ENCODE results near the gene SRSF1. TPM values are rescaled to one million over a fixed set of nuclear protein-coding genes. Genes with fewer than 3 reads are reported as not detected.
"Not testable (repeated sequence)": the region's sequence is repeated elsewhere in the genome, so short reads cannot be mapped to it uniquely, and the experiment has no call there.

SRSF1 gene, protein sequence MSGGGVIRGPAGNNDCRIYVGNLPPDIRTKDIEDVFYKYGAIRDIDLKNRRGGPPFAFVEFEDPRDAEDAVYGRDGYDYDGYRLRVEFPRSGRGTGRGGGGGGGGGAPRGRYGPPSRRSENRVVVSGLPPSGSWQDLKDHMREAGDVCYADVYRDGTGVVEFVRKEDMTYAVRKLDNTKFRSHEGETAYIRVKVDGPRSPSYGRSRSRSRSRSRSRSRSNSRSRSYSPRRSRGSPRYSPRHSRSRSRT
- 100 to 1,000 TPM; 337 to 438 (median 379) TPM for polyA plus RNA-seq (ENCODE audit: insufficient read length in 3 of 3)
- long read RNA-seq, donor 1, transcript SRSF1-201 (4 exons, 1,513 nt): major isoform, 47 of 62 reads
- long read RNA-seq, donor 1, partial matches to known transcripts: 0 of 62 reads
- long read RNA-seq, donor 1, other reads (novel, unspliced or antisense): 7 of 62 reads
- long read RNA-seq, donor 2, transcript SRSF1-202 (2 exons, 689 nt): minor isoform, 8 of 58 reads
- long read RNA-seq, donor 2, transcript SRSF1-201 (4 exons, 1,513 nt): major isoform, 37 of 58 reads
- long read RNA-seq, donor 2, partial matches to known transcripts: 5 of 58 reads
- long read RNA-seq, donor 2, other reads (novel, unspliced or antisense): 0 of 58 reads
- long read RNA-seq, donor 3, transcript SRSF1-204 (4 exons, 1,720 nt): minor isoform, 19 of 118 reads
- long read RNA-seq, donor 3, transcript SRSF1-201 (4 exons, 1,513 nt): major isoform, 87 of 118 reads
- long read RNA-seq, donor 3, transcript SRSF1-205 (3 exons, 3,117 nt): minor isoform, 6 of 118 reads
- long read RNA-seq, donor 3, transcript SRSF1-202 (2 exons, 689 nt): minor isoform, 5 of 118 reads
- long read RNA-seq, donor 3, partial matches to known transcripts: 0 of 118 reads
- long read RNA-seq, donor 3, other reads (novel, unspliced or antisense): 0 of 118 reads
- long read RNA-seq, donor 4, transcript SRSF1-204 (4 exons, 1,720 nt): minor isoform, 14 of 94 reads
- long read RNA-seq, donor 4, transcript SRSF1-201 (4 exons, 1,513 nt): major isoform, 57 of 94 reads
- long read RNA-seq, donor 4, transcript SRSF1-205 (3 exons, 3,117 nt): minor isoform, 10 of 94 reads
- long read RNA-seq, donor 4, transcript SRSF1-202 (2 exons, 689 nt): minor isoform, 7 of 94 reads
- long read RNA-seq, donor 4, partial matches to known transcripts: 0 of 94 reads
- long read RNA-seq, donor 4, other reads (novel, unspliced or antisense): 6 of 94 reads
- long read RNA-seq, donor 5: 0 reads
- long read RNA-seq, donor 6, transcript SRSF1-205 (3 exons, 3,117 nt): minor isoform, 14 of 108 reads
- long read RNA-seq, donor 6, transcript SRSF1-201 (4 exons, 1,513 nt): major isoform, 67 of 108 reads
- long read RNA-seq, donor 6, transcript SRSF1-202 (2 exons, 689 nt): minor isoform, 5 of 108 reads
- long read RNA-seq, donor 6, transcript SRSF1-204 (4 exons, 1,720 nt): minor isoform, 9 of 108 reads
- long read RNA-seq, donor 6, partial matches to known transcripts: 7 of 108 reads
- long read RNA-seq, donor 6, other reads (novel, unspliced or antisense): 6 of 108 reads
- long read RNA-seq, donor 7, transcript SRSF1-202 (2 exons, 689 nt): minor isoform, 9 of 114 reads
- long read RNA-seq, donor 7, transcript SRSF1-201 (4 exons, 1,513 nt): major isoform, 67 of 114 reads
- long read RNA-seq, donor 7, transcript SRSF1-205 (3 exons, 3,117 nt): minor isoform, 15 of 114 reads
- long read RNA-seq, donor 7, transcript SRSF1-204 (4 exons, 1,720 nt): minor isoform, 11 of 114 reads
- long read RNA-seq, donor 7, partial matches to known transcripts: 6 of 114 reads
- long read RNA-seq, donor 7, other reads (novel, unspliced or antisense): 6 of 114 reads
- long read RNA-seq, donor 8: 0 reads
- long read RNA-seq, donor 9, transcript SRSF1-204 (4 exons, 1,720 nt): minor isoform, 15 of 80 reads
- long read RNA-seq, donor 9, transcript SRSF1-205 (3 exons, 3,117 nt): minor isoform, 8 of 80 reads
- long read RNA-seq, donor 9, transcript SRSF1-202 (2 exons, 689 nt): minor isoform, 7 of 80 reads
- long read RNA-seq, donor 9, transcript SRSF1-201 (4 exons, 1,513 nt): major isoform, 44 of 80 reads
- long read RNA-seq, donor 9, partial matches to known transcripts: 6 of 80 reads
- long read RNA-seq, donor 9, other reads (novel, unspliced or antisense): 0 of 80 reads
- long read RNA-seq, donor 10, transcript SRSF1-202 (2 exons, 689 nt): minor isoform, 6 of 91 reads
- long read RNA-seq, donor 10, transcript SRSF1-201 (4 exons, 1,513 nt): major isoform, 53 of 91 reads
- long read RNA-seq, donor 10, transcript SRSF1-205 (3 exons, 3,117 nt): minor isoform, 10 of 91 reads
- long read RNA-seq, donor 10, transcript SRSF1-204 (4 exons, 1,720 nt): minor isoform, 13 of 91 reads
- long read RNA-seq, donor 10, partial matches to known transcripts: 9 of 91 reads
- long read RNA-seq, donor 10, other reads (novel, unspliced or antisense): 0 of 91 reads
- long read RNA-seq, donor 11, transcript SRSF1-201 (4 exons, 1,513 nt): major isoform, 39 of 53 reads
- long read RNA-seq, donor 11, transcript SRSF1-205 (3 exons, 3,117 nt): minor isoform, 8 of 53 reads
- long read RNA-seq, donor 11, partial matches to known transcripts: 0 of 53 reads
- long read RNA-seq, donor 11, other reads (novel, unspliced or antisense): 0 of 53 reads
- long read RNA-seq, donor 12, transcript SRSF1-201 (4 exons, 1,513 nt): major isoform, 18 of 37 reads
- long read RNA-seq, donor 12, transcript SRSF1-204 (4 exons, 1,720 nt): minor isoform, 7 of 37 reads
- long read RNA-seq, donor 12, partial matches to known transcripts: 6 of 37 reads
- long read RNA-seq, donor 12, other reads (novel, unspliced or antisense): 0 of 37 reads
- long read RNA-seq, donor 13: 0 reads
- long read RNA-seq, donor 14, transcript SRSF1-202 (2 exons, 689 nt): minor isoform, 5 of 84 reads
- long read RNA-seq, donor 14, transcript SRSF1-204 (4 exons, 1,720 nt): minor isoform, 8 of 84 reads
- long read RNA-seq, donor 14, transcript SRSF1-205 (3 exons, 3,117 nt): minor isoform, 11 of 84 reads
- long read RNA-seq, donor 14, transcript SRSF1-201 (4 exons, 1,513 nt): major isoform, 60 of 84 reads
- long read RNA-seq, donor 14, partial matches to known transcripts: 0 of 84 reads
- long read RNA-seq, donor 14, other reads (novel, unspliced or antisense): 0 of 84 reads
- long read RNA-seq, donor 15, transcript SRSF1-204 (4 exons, 1,720 nt): minor isoform, 6 of 42 reads
- long read RNA-seq, donor 15, transcript SRSF1-201 (4 exons, 1,513 nt): major isoform, 33 of 42 reads
- long read RNA-seq, donor 15, partial matches to known transcripts: 0 of 42 reads
- long read RNA-seq, donor 15, other reads (novel, unspliced or antisense): 0 of 42 reads
- long read RNA-seq, donor 16, transcript SRSF1-201 (4 exons, 1,513 nt): major isoform, 152 of 218 reads
- long read RNA-seq, donor 16, transcript SRSF1-204 (4 exons, 1,720 nt): minor isoform, 30 of 218 reads
- long read RNA-seq, donor 16, transcript SRSF1-202 (2 exons, 689 nt): minor isoform, 6 of 218 reads
- long read RNA-seq, donor 16, transcript SRSF1-205 (3 exons, 3,117 nt): minor isoform, 24 of 218 reads
- long read RNA-seq, donor 16, partial matches to known transcripts: 0 of 218 reads
- long read RNA-seq, donor 16, other reads (novel, unspliced or antisense): 6 of 218 reads

- peak; percentile 95 to 99 (median 97) for DNase-seq (ENCODE audit: extremely low read depth in 1 of 11, low read depth in 9 of 11, low spot score in 4 of 11)
Measured at GRCh38 chr17:58006924-58007780, at the start of gene SRSF1. SRSF1 (minus strand) TSS chr17:58007246; CDS start chr17:58007137, 109 bp downstream.

DNA sequence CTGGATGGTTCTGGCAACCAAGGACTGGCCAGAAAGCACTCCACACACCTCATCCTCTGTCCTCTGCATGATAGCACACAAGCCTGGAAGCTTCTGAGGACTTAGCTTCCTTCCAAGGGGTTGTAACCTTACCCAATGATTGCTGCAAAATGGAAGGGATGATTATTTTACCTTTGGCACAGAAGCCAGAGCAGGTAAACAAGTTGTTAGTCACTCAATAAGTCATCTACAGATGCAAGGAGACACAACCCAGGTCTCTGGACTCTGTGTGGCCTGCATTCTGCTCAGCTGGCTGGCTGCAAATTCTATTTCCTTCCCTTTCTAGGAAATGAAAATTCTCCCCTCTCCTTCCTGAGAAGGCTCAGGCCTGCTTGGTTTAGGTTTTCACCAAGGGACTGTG lies 49.4 kb upstream of the SRSF1 start:
- DNase-seq (ENCODE audit: extremely low read depth in 1 of 11, low read depth in 9 of 11, low spot score in 4 of 11): no peak

DNA sequence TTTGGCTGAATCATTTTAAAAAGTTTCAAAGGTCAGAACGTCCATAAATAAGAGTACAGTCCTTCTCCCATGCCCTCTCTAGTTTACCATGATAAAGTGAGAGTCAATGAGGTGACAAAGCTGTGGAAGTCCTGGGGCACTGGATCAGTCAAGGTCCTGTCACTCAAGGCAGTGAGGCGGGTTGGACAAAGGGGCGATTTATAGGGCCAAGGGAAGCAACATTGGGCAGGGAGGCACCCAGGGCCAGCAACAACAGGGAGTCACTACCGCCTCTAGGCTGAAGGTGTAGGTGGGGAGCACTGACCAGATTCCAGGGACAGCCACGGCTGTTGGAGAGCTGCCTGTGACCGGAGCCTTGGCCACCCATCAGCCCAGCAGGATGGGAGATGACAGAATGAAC lies 47.6 kb upstream of the SRSF1 start:
- no peak for DNase-seq (ENCODE audit: extremely low read depth in 1 of 11, low read depth in 9 of 11, low spot score in 4 of 11)

DNA sequence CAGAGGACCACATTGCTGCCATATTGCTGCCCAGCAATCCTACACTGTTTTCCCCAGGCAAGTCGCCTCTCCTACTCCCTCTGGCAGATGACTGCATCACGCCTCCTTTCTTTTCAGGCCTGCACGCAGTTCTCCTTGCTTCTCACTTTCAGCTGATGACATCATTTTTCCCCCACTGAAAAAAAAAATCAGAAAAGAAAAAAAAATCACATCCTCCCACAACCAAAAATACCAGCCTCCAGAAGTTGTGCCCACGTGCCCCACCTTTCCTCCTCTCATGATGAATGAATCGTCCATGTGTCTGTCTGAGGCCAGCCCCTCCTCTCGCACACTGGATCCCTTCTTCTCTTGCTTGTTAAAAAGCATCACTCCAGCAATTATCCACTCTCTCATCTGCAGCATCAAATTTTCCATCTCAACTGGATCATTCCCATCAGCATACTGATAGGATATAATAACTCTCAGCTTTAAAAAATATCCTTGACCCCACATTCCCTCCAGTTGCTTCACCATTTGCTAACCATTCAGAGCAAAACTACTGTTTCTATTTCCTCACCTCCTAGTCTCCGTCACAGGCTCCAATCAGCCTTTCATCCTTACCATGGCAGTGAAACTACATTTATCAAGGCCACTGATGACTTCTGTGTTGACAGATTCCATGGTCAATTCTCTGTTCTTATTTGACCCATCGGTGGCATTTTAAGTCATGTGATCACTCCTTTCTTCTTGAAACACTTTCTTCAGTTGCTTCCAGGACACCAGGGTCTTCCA lies 46.1 kb upstream of the SRSF1 start:
- no peak for DNase-seq (ENCODE audit: extremely low read depth in 1 of 11, low read depth in 9 of 11, low spot score in 4 of 11)

GRCh38 chr17:58052407-58052806 lies 45.4 kb upstream of the SRSF1 start:
- no peak for DNase-seq (ENCODE audit: extremely low read depth in 1 of 11, low read depth in 9 of 11, low spot score in 4 of 11)

DNA sequence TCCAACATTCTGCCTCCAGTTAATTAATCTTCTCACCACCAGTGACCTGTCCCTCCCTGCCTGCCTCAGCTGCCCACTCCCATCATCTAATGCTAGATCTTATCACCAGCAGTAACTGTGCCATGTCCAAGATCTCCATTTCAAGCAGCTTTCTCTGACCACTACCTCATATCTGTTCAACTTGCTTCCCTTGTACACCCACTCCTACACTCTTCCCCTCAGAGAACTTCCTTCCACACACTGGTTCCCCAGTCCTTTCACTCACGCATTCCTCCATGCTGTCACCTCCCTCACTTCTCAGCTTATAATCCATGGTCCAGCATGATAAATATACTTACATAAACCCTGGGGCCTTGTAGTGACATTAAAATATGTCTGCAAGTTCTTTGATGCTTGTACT lies 44.4 kb upstream of the SRSF1 start:
- no peak for DNase-seq (ENCODE audit: extremely low read depth in 1 of 11, low read depth in 9 of 11, low spot score in 4 of 11)

DNA sequence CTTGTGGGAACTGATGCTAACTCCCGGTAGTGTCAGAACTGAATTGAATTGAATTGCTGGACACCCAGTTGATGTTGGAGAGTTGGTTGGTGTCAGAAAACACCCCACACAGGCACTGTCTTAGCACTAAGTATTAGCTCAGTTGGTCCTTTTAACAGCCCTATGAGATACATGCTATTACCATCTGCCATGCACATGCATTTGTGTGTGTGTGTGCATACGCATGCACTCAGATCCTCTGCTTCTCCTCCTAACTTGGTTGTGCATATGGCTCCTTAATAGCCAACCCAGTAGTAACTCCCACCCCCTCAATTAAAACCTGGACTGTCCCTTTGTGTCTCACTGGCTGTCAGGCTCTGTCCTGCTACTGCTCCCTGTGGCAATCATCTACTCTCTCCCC lies 43.9 kb upstream of the SRSF1 start:
- DNase-seq (ENCODE audit: extremely low read depth in 1 of 11, low read depth in 9 of 11, low spot score in 4 of 11): no peak

DNA sequence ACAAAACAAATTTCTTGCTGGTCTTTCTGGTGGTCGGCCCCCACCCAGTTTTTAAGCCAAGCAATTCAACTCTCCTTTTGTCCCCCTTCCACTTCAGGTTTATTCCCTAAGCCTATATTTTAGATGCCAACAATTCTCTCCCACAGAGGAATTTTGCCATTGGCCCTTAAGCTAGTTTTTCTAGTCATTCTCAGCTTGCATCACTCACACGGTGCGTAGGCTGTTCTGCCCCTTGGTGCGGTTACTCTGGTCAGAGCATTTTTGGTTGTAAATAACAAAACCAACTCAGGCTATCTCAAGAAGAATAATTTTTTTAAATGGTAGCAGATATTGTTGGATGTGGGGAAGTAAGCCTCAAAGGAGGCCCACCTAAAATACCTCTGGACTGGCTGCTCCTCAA lies 42.5 kb upstream of the SRSF1 start:
- DNase-seq (ENCODE audit: extremely low read depth in 1 of 11, low read depth in 9 of 11, low spot score in 4 of 11): no peak

GRCh38 chr17:58047376-58048150 lies 40.5 kb upstream of the SRSF1 start:
- no peak for DNase-seq (ENCODE audit: extremely low read depth in 1 of 11, low read depth in 9 of 11, low spot score in 4 of 11)

- no peak for DNase-seq (ENCODE audit: extremely low read depth in 1 of 11, low read depth in 9 of 11, low spot score in 4 of 11)
Measured at GRCh38 chr17:58046239-58047094, 39.4 kb upstream of the SRSF1 start.

GRCh38 chr17:58044256-58044655 lies 37.2 kb upstream of the SRSF1 start:
- DNase-seq (ENCODE audit: extremely low read depth in 1 of 11, low read depth in 9 of 11, low spot score in 4 of 11): not testable (repeated sequence)
